Spinal cord (tissue), 10 donors: ENCODE measurements around the gene AIPL1. TPM values are rescaled to one million over a fixed set of nuclear protein-coding genes. Genes with fewer than 3 reads are reported as not detected.

Source experiments
- DNase-seq, 6 donors: peaks; one replicate each; pipeline versions ENCODE4 v3.0.0 to v3.0.0-alpha.2; 2013 to 2015; ENCODE audit warnings: low spot score in 6 of 6, low read depth in 4 of 6
- H3K27ac ChIP-seq: one replicate; pipeline ENCODE4 v1.5.1; 2013; ENCODE audit warnings: low read depth, low read length, control low read depth
- H3K27me3 ChIP-seq: one replicate; pipeline ENCODE4 v1.6.1; 2013; ENCODE audit warnings: low read length; ENCODE audit not compliant: control insufficient read depth, insufficient read depth
- H3K36me3 ChIP-seq: one replicate; pipeline ENCODE4 v1.6.1; 2013; ENCODE audit warnings: low read length; ENCODE audit not compliant: control insufficient read depth, insufficient read depth
- H3K4me1 ChIP-seq: one replicate; pipeline ENCODE4 v1.6.1; 2013; ENCODE audit warnings: low read length; ENCODE audit not compliant: control insufficient read depth, insufficient read depth
- H3K4me3 ChIP-seq: one replicate; pipeline ENCODE4 v1.5.1; 2013; ENCODE audit warnings: low read depth, low read length, control low read depth
- H3K9me3 ChIP-seq: one replicate; pipeline ENCODE4 v1.6.1; 2013; ENCODE audit warnings: low read length; ENCODE audit not compliant: control insufficient read depth, insufficient read depth
- WGBS: methylation state at CpG from one replicate; pipeline ENCODE4 v1.1.5; 2013; ENCODE audit warnings: missing lambda C conversion rate; ENCODE audit not compliant: insufficient coverage; 5-methylcytosine and 5-hydroxymethylcytosine counted together
- polyA plus RNA-seq, 2 donors: library from polyadenylated mRNA; unstranded; fragments of 120-200 nt; gene quantifications; one replicate each; pipeline ENCODE4 v1.2.1, GENCODE V29; 2013; ENCODE audit not compliant: insufficient read length in 2 of 2
- total RNA-seq, 2 donors: library from RNA; depleted of rRNA in 1 of 2; stranded (reverse); fragments of 120-200 nt in 1 of 2; fragments of >200 nt in 1 of 2; gene quantifications; one replicate each; pipeline versions ENCODE4 v1.2.3 to v1.2.4, GENCODE V29; 2013 to 2014
- donor health status: healthy.

Gene AIPL1
- total and polyA plus RNA-seq, 4 donors = 0.14 to 0.22 (median 0.16) TPM; not detected in 1

GRCh38 chr17:6460531-6461161 lies 25.7 kb upstream of the AIPL1 start:
- H3K4me3 ChIP-seq = no peak overlapping the region
- peaks cover 52% of the 10 kb centered on the region for H3K36me3 ChIP-seq
- no peak overlapping the region for H3K27ac ChIP-seq
- WGBS = 78% methylated on average over 7 of the region's 9 CpGs
- no peaks in the 10 kb centered on the region for H3K9me3 ChIP-seq
- no peaks in the 10 kb centered on the region for H3K4me1 ChIP-seq
- no peaks in the 10 kb centered on the region for H3K27me3 ChIP-seq
- DNase-seq = no peak

- Histone ChIP-seq H3K9me3 (no peaks in the 10 kb centered on the region), H3K27ac (no peak overlapping the region), H3K4me3 (no peak overlapping the region), H3K4me1 (peaks cover 14% of the 10 kb centered on the region), H3K36me3 (peaks cover 52% of the 10 kb centered on the region), H3K27me3 (no peaks in the 10 kb centered on the region)
- 86% methylated on average over 14 of the region's 14 CpGs for WGBS
- no peak for DNase-seq
Measured at GRCh38 chr17:6458460-6458950, 23.6 kb upstream of the AIPL1 start.

- no peak overlapping the region for H3K27ac ChIP-seq
- 67% methylated on average over 10 of the region's 10 CpGs for WGBS
- no peak for DNase-seq
Measured at GRCh38 chr17:6457688-6458459, 23.0 kb upstream of the AIPL1 start.

GRCh38 chr17:6456914-6457687 lies 22.2 kb upstream of the AIPL1 start:
- Histone ChIP-seq H3K27ac (no peak overlapping the region), H3K36me3 (peaks cover 51% of the 10 kb centered on the region), H3K4me3 (no peak overlapping the region), H3K4me1 (peaks cover 14% of the 10 kb centered on the region), H3K27me3 (no peaks in the 10 kb centered on the region), H3K9me3 (no peaks in the 10 kb centered on the region)
- WGBS = 78% methylated on average over 12 of the region's 14 CpGs
- DNase-seq = no peak

More at GRCh38 chr17:6457688-6458459, 23.0 kb upstream of the AIPL1 start:
- Histone ChIP-seq H3K4me1 (peaks cover 14% of the 10 kb centered on the region), H3K36me3 (peaks cover 52% of the 10 kb centered on the region), H3K4me3 (no peak overlapping the region), H3K9me3 (no peaks in the 10 kb centered on the region), H3K27me3 (no peaks in the 10 kb centered on the region)

GRCh38 chr17:6456321-6456720 lies 21.4 kb upstream of the AIPL1 start:
- DNase-seq = no peak
- no peak overlapping the region for H3K4me3 ChIP-seq
- peaks cover 14% of the 10 kb centered on the region for H3K4me1 ChIP-seq
- WGBS = 88% methylated on average over 9 of the region's 9 CpGs
- H3K9me3 ChIP-seq = no peaks in the 10 kb centered on the region
- no peak overlapping the region for H3K27ac ChIP-seq
- H3K27me3 ChIP-seq = no peaks in the 10 kb centered on the region
- peaks cover 45% of the 10 kb centered on the region for H3K36me3 ChIP-seq

- WGBS = 5% methylated on average over 30 of the region's 35 CpGs
- Histone ChIP-seq H3K4me1 (peaks cover 14% of the 10 kb centered on the region), H3K36me3 (peaks cover 40% of the 10 kb centered on the region), H3K27me3 (no peaks in the 10 kb centered on the region), H3K4me3 (no peak overlapping the region), H3K27ac (no peak overlapping the region), H3K9me3 (no peaks in the 10 kb centered on the region)
- DNase-seq = peak in 3 of 6 donors; percentile 22 to 71 (median 60)
Measured at GRCh38 chr17:6455321-6455705, 20.4 kb upstream of the AIPL1 start.

- H3K4me1 ChIP-seq = peaks cover 14% of the 10 kb centered on the region
- no peaks in the 10 kb centered on the region for H3K9me3 ChIP-seq
- H3K27me3 ChIP-seq = no peaks in the 10 kb centered on the region
- no peak overlapping the region for H3K4me3 ChIP-seq
- H3K27ac ChIP-seq = no peak overlapping the region
- 17% methylated on average over 35 of the region's 35 CpGs for WGBS
- DNase-seq = no peak
- H3K36me3 ChIP-seq = peaks cover 44% of the 10 kb centered on the region
Measured at GRCh38 chr17:6454495-6455320, 19.8 kb upstream of the AIPL1 start.

- Histone ChIP-seq H3K9me3 (no peaks in the 10 kb centered on the region), H3K4me1 (peaks cover 14% of the 10 kb centered on the region), H3K27me3 (no peaks in the 10 kb centered on the region), H3K4me3 (no peak overlapping the region), H3K27ac (no peak overlapping the region), H3K36me3 (peaks cover 52% of the 10 kb centered on the region)
- WGBS = 72% methylated on average over 12 of the region's 14 CpGs
- DNase-seq = no peak
Measured at GRCh38 chr17:6453279-6454024, 18.5 kb upstream of the AIPL1 start.
